Stimulated activated CD8-positive, alpha-beta memory T cell treated with anti-CD3 and anti-CD28 coated beads, Interleukin-12 subunit alpha, Interleukin-12 subunit beta, amount 100 ng/mL, for 1 hour (primary cell): ENCODE measurements around the gene PTPRK.

Source experiments
- DNase-seq: peaks from one replicate; pipeline ENCODE4 v3.0.0-alpha.2; 2020; ENCODE audit warnings: low read depth

PTPRK gene

GRCh38 chr6:128520436-128521281 lies at the start of gene PTPRK:
Gene PTPRK, minus strand, starts transcription at chr6:128520599. Its CDS starts 241 bp downstream, at chr6:128520358.
- peak; percentile 71 for DNase-seq

- no peak for DNase-seq
Measured at GRCh38 chr6:128567029-128567428, 46.6 kb upstream of the PTPRK start.

GRCh38 chr6:128560966-128561365 lies 40.6 kb upstream of the PTPRK start:
- DNase-seq, result no peak

DNA sequence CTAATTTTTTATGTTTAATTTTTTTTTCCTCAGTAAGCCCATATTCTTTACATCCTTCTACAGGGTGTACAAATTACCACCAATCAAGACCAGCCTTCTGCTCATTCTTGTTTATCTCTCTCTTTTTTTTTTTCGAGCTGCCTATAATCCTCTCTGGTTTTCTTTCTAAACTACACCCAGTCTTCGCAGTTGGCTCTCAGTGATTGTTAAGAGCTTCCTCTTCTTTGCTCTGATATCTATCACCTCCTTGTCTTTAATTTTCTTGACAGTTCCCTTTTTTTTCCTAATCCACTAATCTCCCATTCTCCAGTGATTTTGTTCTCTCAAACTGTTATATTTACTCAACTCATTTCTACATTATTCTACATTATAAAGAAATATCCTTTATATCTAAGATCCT lies 38.5 kb upstream of the PTPRK start:
- no peak for DNase-seq

DNA sequence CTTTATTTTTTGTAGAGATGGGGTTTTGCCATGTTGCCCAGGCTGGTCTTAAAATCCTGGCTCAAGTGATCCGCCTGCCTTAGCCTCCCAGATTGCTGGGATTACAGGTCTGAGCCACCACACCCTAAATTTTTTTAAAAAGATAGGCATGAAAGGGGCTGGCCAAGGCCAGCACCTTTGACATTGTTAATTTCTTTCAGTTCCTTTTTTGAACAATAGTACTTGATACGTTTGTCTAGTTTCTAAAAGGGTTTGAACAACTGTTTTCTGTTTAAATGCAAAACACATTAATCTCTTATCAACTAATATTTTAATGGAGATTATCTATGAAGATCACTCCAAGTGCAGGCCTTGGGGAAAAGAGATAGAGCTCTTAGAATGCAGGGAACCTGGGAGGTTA lies 37.6 kb upstream of the PTPRK start:
- no peak for DNase-seq

DNA sequence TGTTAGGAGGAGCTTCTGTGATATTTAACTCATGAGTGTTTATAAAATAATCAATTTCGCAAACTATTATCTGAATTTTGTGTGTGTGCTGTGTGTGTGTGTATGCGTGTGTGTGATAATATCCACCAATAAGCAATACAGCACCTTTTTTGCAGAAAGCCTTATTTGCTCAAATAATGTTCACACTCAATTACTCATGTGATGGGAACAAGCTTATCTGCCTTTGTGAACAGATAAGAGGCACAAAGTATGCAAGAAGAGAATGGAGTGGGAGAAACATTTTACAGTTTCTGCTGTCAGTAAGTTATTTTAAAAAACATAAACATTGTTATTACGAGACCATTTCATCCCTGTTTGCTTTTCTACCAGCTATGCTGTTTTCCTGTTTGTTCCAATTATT lies 36.7 kb upstream of the PTPRK start:
- no peak for DNase-seq

- DNase-seq, result no peak
Measured at GRCh38 chr6:128554302-128554701, 33.9 kb upstream of the PTPRK start.

DNA sequence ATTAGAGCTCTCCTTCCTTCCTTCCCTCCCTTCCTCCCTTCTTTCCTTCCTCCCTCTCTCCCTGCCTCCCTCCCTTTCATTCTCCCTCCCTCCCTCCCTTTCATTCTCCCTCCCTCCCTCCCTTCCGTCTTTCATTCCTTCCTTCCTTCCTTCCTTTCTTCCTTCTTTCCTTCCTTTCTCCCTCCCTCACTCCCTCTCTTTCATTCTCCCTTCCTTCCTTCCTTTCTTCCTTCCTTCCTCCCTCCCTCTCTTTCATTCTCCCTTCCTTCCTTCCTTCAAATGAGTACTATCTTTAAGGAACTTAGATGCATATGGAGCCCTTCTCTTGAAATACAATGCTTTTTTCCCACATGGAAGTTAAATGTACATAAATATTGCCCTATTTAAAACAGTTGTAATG lies 20.9 kb upstream of the PTPRK start:
- no peak for DNase-seq

GRCh38 chr6:128538763-128539162 lies 18.4 kb upstream of the PTPRK start:
- DNase-seq, result no peak

GRCh38 chr6:128532827-128533226 lies 12.4 kb upstream of the PTPRK start:
- no peak for DNase-seq

DNA sequence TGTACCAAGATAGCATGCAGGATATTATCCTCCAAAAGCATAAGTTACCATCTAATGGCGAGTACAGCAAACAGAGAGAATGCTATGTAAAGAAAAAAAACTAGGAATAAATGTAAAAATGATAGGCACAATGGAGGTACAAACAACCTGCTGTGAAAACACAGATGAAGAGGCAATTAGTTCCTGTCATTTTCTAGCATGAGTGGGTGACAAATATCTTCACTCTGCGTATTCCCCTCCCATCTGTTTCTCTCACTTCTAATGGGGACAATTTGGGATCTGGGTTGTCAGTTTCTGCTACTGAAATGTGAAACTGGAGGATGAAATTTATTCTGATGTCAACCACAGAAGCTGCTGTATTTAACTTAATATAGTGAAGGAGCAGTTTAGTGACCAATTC lies 11.7 kb upstream of the PTPRK start:
- DNase-seq, result no peak

DNA sequence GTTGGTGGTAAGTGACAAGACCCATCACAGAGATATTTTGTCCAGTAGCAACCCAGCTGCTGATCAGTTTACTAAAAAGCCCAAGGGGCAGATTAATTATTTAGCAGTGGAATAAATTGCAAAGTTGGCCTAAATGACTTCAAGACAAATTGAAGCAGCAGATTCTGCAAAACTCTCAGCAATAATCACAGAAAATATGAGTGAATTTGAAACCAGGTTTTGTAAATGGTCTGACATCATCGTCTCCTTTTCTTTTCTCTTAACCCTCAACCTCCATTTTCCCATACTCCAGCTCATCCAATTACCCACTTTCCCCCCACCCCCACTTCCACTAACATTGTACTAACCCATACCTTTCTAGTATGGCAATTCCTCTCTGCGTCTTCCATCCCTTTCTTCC lies 11.3 kb upstream of the PTPRK start:
- no peak for DNase-seq

- no peak for DNase-seq
Measured at GRCh38 chr6:128528241-128528640, 7.8 kb upstream of the PTPRK start.

DNA sequence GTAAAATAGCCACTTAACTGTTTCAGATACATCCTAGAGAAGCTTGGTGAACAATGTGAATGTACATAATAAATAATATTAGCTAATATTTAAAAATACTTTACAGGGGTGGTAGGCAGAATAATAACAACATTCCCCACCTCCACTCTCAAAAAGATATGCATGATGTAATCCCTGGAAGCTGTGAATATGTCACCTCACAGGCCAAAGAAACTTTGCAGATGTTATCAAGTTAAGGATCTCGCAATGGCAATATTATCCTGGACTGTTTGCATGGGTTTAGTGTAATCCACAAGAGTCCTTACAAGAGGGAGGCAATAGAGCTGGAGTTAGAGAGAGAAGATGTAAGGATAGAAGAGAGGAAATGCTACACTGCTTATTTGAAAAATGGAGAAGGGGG lies 7.0 kb upstream of the PTPRK start:
- no peak for DNase-seq

GRCh38 chr6:128526152-128526914 lies 5.9 kb upstream of the PTPRK start:
- no peak for DNase-seq

GRCh38 chr6:128525406-128525805 lies 5.0 kb upstream of the PTPRK start:
- DNase-seq, result no peak

DNA sequence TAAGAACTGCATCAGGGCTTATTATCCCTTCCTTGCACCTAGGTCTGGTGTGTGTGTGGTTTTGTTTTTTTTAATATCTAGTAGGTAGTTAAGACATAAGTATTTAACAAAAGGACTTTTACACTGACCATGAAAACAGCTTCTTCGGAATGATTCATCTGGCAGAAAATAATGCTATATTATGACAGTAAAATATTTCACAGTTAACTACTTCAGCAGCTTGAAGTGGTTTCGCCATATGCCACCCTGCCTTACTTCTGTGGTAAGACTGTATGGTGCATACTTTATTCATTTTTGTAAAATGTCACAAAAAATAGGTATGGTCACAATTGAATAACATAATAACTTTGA lies 858 bp upstream of the PTPRK start:
- no peak for DNase-seq

GRCh38 chr6:128519931-128520435 lies 416 bp downstream of the PTPRK start:
- DNase-seq, result no peak

- no peak for DNase-seq
Measured at GRCh38 chr6:128519132-128519930, 1.1 kb downstream of the PTPRK start.

- DNase-seq, result no peak
Measured at GRCh38 chr6:128518434-128519131, 1.8 kb downstream of the PTPRK start.

GRCh38 chr6:128517124-128517523 lies 3.3 kb downstream of the PTPRK start:
- DNase-seq, result no peak

DNA sequence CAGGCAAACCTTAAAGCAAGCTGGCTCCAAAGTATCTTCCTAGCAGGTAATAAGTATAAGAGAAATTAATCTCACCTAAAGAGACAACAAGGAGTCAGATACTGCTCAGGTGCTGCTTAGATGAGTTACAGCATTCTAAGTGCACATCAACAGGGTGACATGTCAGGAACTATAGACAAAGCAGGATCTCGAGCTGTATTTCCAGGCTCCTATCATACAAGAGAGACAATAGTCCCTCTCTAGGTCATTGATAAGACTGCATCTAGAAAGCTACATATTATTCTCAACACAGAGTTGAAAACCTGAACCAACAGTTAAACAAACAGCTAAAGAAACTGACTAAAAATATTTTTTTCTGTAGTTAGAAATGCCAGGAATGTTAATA lies 3.9 kb downstream of the PTPRK start:
- DNase-seq, result no peak
